ENCODE data around the gene MALRD1.

MALRD1 gene

DNA sequence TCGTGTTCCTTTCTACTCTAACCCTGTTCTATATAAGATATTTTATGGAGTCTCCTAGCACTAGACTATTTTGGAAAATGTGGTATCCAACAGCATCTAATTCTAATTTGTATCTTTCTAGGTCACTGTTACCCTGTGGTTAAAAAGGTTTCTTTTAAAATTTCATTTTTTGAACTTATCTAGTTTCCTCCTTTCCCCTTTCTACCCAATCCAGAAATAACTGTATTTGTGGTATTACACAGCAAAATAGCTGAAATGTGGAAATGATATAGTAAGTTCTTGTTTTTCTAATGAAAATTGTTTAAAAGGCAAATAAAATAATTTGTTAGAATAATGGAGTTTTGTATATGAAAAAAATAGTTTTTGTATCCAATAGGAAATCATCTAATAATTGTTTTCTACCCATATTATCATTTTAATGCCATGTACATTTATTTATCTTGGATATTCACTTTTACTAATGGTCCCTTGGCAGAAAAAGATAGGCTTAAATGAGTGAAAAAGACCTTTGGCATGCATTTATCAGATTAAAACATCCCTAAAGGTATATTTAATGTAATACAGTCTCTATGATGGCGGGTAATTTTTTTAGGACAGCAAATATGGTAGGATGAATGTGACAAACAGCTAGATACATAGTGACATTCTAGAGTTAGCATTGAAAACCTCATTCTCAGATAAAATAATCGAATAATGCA, 592.1 kb downstream of the MALRD1 start:
- no peak for FAIRE-seq
- TF ChIP-seq POLR2A (IDR thresholded peaks at IDR 0.05; ENCODE audit: low read depth, low read length): no peak
- no peak for DNase-seq (ENCODE audit: insufficient read length, low spot score)

DNA sequence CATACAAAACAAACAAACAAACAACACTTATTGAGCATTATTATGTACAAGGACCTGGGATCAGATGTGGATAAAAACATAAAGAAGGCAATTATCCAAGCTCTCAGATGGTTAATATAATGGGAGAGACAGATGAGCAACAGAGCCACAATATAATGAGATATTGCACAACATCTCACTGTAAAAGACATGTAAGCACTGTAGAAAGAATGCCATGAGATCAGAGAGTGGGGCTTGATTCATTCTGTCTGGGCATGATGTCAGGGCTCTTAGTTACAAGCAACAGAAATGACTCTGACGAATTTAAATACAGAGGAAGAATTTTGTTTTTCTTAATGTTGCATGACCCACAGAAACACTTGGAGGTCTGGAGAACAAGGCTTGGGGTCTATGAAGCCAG, 602.9 kb downstream of the MALRD1 start:
- DNase-seq (ENCODE audit: insufficient read length, low spot score) (no peak), FAIRE-seq (no peak)
- no peak for TF ChIP-seq POLR2A (IDR thresholded peaks at IDR 0.05; ENCODE audit: low read depth, low read length)

DNA sequence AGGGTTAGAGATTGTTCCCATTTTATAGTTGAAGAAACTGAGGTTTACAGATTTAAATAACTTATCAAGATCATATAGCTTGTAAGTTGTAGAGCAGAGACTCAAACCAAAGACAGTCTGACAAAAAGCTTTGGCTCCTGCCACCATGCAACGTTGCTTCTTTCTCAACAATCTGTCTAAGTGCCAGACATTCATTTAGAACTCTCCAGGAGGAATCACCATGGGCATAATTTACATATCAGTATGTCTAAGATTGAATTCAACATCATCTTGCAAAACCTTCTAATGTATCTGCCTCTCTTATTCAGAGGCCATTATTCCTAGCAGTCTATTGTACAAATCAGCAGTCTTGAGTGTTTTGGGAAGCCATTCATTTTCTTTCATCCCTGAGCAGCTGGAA, 604.1 kb downstream of the MALRD1 start:
- FAIRE-seq (no peak), DNase-seq (ENCODE audit: insufficient read length, low spot score) (no peak)
- no peak for TF ChIP-seq POLR2A (IDR thresholded peaks at IDR 0.05; ENCODE audit: low read depth, low read length)

DNA sequence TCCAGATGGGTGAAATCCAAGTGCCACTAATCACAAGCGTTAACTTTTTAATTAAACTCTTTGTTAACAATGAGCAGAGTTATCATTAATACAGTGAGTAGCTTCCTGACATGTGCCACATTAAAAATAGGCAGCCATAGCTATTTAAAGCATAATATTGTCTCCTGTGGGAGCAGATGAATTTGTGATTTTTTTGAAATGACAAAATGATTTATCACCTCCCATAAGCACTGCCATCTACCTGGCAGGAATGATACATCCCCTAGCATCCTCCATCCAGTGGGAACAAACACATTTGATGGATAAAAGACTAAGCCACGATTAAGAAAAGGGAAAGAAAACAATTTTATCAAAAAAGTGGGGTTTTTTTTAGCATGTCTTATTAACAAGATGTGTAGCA, 605.3 kb downstream of the MALRD1 start:
- no peak for TF ChIP-seq POLR2A (IDR thresholded peaks at IDR 0.05; ENCODE audit: low read depth, low read length)
- DNase-seq (ENCODE audit: insufficient read length, low spot score) (no peak), FAIRE-seq (peak; percentile 38)

DNA sequence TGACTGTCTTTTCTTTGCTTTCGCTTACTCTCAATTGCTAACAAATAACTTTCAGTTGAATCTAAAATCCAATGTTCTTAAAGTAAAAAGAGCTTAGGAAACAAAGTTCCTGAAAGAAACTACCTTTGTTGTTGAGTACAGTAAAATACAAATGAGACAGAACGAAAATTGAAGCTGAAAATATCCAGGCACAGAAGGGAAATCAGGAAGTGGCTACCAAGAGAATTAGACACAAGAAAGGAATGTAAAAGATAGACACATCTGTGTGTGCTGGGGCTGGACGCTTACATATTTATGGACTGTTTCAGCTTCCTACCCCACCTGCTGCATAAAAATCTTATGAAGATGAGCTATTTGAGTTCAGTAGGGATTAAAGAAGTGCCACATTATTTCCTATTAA, 606.0 kb downstream of the MALRD1 start:
- peak; percentile 73 for FAIRE-seq
- DNase-seq (ENCODE audit: insufficient read length, low spot score): no peak
- TF ChIP-seq POLR2A (IDR thresholded peaks at IDR 0.05; ENCODE audit: low read depth, low read length): no peak

DNA sequence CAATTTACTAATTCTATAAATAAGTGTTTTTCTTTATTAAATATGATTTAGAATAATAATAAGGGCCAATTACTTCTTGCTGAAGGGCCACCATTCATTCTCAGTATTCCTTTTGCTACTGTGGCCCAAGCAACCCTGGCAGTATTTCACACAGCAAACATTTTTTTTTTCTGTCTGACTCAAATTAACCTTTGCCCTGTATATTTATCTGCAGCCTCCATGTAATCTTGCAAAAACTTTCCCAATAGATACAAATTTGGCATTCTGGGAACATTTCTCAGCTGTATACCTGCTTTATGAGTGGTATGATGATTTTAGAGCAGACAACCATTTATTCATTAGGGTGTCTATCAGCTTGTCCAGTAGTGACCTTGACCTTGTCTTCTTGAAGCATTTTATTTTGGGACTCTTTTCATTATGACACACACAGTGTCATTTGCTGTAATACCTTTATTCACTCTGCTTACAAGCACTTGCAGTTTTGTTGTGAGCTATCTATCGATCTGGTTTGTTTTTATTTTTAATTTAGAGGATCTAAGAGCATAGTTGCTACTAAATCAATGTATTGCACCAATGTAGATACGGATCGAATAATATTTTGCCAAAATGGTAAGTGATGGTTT, 607.9 kb downstream of the MALRD1 start:
- no peak for TF ChIP-seq POLR2A (IDR thresholded peaks at IDR 0.05; ENCODE audit: low read depth, low read length)
- no peak for DNase-seq (ENCODE audit: insufficient read length, low spot score)
- FAIRE-seq: no peak

DNA sequence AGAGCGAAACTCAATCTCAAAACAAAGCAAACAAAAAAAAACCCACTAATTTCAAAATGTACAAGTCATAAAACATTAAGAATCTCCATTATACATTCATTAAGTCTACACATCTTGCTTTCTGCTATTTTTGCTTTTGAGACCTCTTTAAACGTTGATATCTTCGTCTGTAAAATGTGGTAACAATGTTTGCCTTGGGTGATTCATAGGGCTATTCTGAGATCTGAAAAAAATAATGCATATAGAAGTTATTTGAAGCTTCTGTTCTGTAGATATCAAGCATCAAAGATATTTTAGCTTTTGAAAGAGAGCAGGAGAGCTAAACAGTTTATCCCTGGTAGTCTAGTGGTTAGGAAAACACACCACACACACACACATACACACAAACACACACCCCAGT, 609.5 kb downstream of the MALRD1 start:
- no peak for TF ChIP-seq POLR2A (IDR thresholded peaks at IDR 0.05; ENCODE audit: low read depth, low read length)
- FAIRE-seq (no peak), DNase-seq (ENCODE audit: insufficient read length, low spot score) (no peak)

DNA sequence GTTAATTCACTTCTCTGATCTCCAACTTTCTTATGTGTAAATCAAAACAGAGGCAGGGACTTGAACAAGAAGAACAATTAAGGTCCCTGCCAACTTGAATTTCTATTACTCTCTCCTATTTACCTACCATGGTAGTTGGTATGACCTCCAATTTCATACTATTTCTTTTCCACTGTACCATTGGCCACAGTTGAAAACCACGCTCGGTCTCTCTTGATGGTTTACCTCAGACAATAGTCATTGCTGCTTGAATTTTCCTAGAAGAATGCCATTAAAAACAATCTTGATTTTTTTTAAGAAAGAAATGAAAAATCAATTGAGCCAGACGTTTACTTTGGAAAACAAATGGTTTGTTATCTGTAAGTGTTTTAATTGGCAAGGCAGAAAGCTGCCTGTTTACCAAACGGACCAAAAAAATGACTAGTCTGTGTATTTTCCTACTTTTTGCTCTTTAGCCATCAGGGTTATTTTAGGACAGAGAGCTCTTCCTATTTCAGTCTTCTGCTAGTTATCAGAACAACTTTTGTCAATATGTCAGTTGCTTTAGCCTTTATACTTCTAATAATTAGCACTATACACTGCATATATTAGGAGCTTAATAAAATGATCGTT, 610.1 kb downstream of the MALRD1 start:
- DNase-seq (ENCODE audit: insufficient read length, low spot score) (no peak), FAIRE-seq (no peak)
- TF ChIP-seq POLR2A (IDR thresholded peaks at IDR 0.05; ENCODE audit: low read depth, low read length): no peak

DNA sequence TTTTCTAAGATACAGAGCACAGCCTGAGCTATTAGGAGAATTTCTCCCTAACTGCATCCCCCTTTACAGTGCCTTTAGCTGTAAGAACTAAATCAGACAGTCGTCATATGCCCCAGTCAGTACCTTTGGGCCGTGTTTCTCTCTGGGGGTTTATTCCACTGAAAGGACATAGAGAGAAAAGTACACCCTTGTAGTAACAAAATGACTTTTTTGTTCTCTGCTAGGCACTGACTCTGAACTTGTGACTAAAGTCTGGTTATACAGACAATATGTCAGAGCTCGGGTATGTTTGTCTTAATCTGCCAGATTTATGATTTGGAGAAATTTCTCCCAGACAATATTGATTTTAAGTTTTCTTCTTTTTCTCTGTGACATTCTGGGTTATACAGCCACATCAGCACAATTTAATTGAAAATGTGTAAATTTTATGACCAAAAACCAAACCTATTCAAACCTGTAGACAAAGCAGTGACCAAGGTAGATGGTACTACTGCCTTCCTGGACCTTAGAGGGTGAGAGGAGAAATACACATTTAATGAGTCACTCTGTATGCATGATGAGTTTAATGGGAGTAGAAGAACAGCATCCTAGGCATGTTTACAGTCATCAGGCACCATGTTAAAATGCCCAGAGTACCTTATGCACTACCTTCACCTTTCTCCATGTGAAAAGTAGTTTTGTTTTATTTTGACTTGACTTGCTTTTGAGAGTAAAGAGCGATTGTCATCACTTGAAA, 611.5 kb downstream of the MALRD1 start:
- FAIRE-seq: peak; percentile 36
- no peak for DNase-seq (ENCODE audit: insufficient read length, low spot score)
- no peak for TF ChIP-seq POLR2A (IDR thresholded peaks at IDR 0.05; ENCODE audit: low read depth, low read length)

DNA sequence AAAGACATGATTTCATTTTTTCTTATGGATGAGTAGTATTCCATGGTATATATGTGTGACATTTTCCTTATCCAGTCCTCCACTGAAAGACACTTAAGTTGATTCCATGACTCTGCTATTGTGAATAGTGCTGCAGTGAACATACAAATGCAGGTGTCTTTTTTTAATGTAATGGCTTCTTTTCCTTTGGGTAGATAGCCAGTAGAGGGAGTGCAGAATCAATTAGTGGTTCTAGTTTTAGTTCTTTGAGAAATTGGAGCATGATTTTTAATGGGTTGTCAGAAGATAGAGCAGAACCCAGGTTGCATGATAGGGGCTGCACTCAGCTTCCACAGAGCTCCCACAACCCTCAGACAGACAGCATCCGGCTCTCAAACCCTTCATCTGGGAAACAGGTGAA, 614.7 kb downstream of the MALRD1 start:
- no peak for FAIRE-seq
- TF ChIP-seq POLR2A (IDR thresholded peaks at IDR 0.05; ENCODE audit: low read depth, low read length): no peak
- no peak for DNase-seq (ENCODE audit: insufficient read length, low spot score)

DNA sequence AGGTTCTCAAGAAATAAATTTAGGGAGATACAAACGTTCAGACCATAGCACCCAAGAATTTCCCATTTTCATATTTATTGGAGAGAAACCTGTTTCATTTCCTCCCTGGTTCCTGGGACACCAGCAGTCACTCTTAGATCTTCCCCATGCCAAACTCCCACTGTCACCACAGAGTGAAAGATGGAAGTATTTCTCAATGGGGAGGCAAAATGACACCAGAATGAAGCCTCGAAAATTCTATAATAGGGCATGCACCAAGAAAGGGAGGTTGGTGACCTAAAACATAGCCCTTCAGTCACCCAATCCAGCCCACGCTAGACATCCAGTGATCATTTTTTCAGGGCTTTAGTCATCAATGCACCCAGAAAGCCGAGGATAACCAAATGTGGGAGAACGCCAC, 619.5 kb downstream of the MALRD1 start:
- DNase-seq (ENCODE audit: insufficient read length, low spot score) (no peak), FAIRE-seq (no peak)
- TF ChIP-seq POLR2A (IDR thresholded peaks at IDR 0.05; ENCODE audit: low read depth, low read length): no peak

DNA sequence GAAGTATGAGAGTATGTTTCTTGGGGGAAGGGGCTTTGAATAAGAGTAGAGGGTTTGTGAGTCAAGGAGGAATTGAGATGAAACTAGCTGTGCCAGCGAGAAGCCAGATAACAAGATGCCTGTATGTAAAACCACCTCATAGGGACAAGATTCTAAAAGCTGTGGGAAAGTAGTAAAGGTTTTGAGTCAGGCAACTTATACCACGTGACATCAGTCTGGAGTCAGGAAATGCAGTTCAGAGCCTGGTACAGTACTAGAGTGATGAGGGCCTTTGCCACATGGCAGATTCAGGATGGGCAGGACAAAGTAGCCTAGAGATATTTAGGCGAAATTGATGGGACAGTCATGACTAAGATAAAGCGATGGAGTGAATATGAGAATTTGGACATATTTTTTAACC, 627.5 kb downstream of the MALRD1 start:
- no peak for TF ChIP-seq POLR2A (IDR thresholded peaks at IDR 0.05; ENCODE audit: low read depth, low read length)
- no peak for DNase-seq (ENCODE audit: insufficient read length, low spot score)
- FAIRE-seq: no peak

DNA sequence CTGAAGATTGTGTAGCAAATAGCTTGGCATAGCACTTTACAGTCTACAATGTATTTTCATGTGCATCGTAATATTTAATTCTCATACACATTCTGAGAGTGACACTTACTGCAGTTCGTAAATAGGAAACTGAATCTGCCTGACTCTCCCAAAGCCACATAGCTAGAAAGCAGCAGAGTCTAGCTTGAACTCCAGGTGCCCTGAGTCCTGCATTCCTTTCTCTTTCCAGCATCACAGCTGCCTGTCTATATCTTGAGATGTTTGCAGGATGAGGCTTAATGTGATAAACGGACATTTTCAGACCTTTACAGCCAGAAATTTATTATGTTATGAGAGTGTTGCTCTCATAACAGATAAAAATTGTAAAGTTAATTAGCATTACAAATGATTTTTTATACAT, 634.8 kb downstream of the MALRD1 start:
- FAIRE-seq: no peak
- TF ChIP-seq POLR2A (IDR thresholded peaks at IDR 0.05; ENCODE audit: low read depth, low read length): no peak

DNA sequence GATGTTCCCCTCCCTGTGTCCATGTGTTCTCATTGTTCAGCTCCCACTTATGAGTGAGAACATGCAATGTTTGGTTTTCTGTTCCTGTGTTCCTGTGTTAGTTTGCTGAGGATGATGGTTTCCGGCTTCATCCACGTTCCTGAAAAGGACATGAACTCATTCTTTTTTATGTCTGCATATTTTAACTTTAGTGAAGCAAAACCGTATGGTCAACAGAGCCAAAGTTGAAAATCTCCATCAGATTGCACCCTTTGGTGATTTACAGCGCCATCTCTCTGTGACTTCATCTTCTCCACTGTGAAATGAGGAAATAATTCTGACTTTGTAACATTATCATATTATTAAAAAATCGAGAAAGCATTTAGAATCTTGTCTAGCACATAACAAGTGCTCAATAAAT, 635.4 kb downstream of the MALRD1 start:
- FAIRE-seq (no peak), DNase-seq (ENCODE audit: insufficient read length, low spot score) (no peak)
- TF ChIP-seq POLR2A (IDR thresholded peaks at IDR 0.05; ENCODE audit: low read depth, low read length): no peak

More for the DNA sequence above, 634.8 kb downstream of the MALRD1 start:
- no peak for DNase-seq (ENCODE audit: insufficient read length, low spot score)
